Mucosa of stomach (tissue), 1 donor: ENCODE data around the gene SLC47A2.
A peak's percentile ranks its signal among the peaks of the same experiment; 100 is the strongest.

Experiments
- H3K27me3 ChIP-seq: one replicate; pipeline ENCODE4 v1.7.0; 2013; ENCODE audit warnings: mild to moderate bottlenecking, low read length; ENCODE audit not compliant: control insufficient read depth, insufficient read depth
- H3K36me3 ChIP-seq: one replicate; pipeline ENCODE4 v1.7.0; 2013; ENCODE audit warnings: low read length; ENCODE audit not compliant: control insufficient read depth, insufficient read depth
- H3K4me1 ChIP-seq: one replicate; pipeline ENCODE4 v1.7.0; 2013; ENCODE audit warnings: mild to moderate bottlenecking, low read length; ENCODE audit not compliant: control insufficient read depth, insufficient read depth
- H3K4me3 ChIP-seq: one replicate; pipeline ENCODE4 v1.7.0; 2013; ENCODE audit warnings: low read length
- H3K9ac ChIP-seq: one replicate; pipeline ENCODE4 v1.7.0; 2013; ENCODE audit warnings: mild to moderate bottlenecking, low read length, moderate library complexity
- H3K9me3 ChIP-seq: one replicate; pipeline ENCODE4 v1.7.0; 2013; ENCODE audit warnings: mild to moderate bottlenecking, low read length, moderate library complexity; ENCODE audit not compliant: control insufficient read depth
- donor health status: Pancreatic carcinoma.

SLC47A2 gene

GRCh38 chr17:19731626-19732025 is 15.2 kb upstream of the SLC47A2 start:
- Histone ChIP-seq H3K36me3 (no peaks in the 10 kb centered on the region), H3K4me1 (peaks cover 47% of the 10 kb centered on the region), H3K4me3 (no peak overlapping the region), H3K9me3 (no peaks in the 10 kb centered on the region), H3K27me3 (no peaks in the 10 kb centered on the region), H3K9ac (no peak overlapping the region)

- Histone ChIP-seq H3K9me3 (no peaks in the 10 kb centered on the region), H3K27me3 (no peaks in the 10 kb centered on the region)
These were observed 14.5 kb upstream of the SLC47A2 start for GRCh38 chr17:19730843-19731242.

GRCh38 chr17:19729900-19730299 is 13.5 kb upstream of the SLC47A2 start:
- H3K9me3 ChIP-seq: no peaks in the 10 kb centered on the region
- no peak overlapping the region for H3K9ac ChIP-seq
- no peaks in the 10 kb centered on the region for H3K36me3 ChIP-seq
- no peaks in the 10 kb centered on the region for H3K27me3 ChIP-seq
- H3K4me1 ChIP-seq: peaks cover 40% of the 10 kb centered on the region
- no peak overlapping the region for H3K4me3 ChIP-seq

More at GRCh38 chr17:19730843-19731242, 14.5 kb upstream of the SLC47A2 start:
- Histone ChIP-seq H3K36me3 (no peaks in the 10 kb centered on the region), H3K4me1 (peaks cover 41% of the 10 kb centered on the region), H3K4me3 (no peak overlapping the region), H3K9ac (no peak overlapping the region)

- Histone ChIP-seq H3K9ac (peak overlapping the region; percentile 22), H3K36me3 (no peaks in the 10 kb centered on the region), H3K4me1 (peaks cover 36% of the 10 kb centered on the region), H3K4me3 (no peak overlapping the region), H3K27me3 (no peaks in the 10 kb centered on the region), H3K9me3 (no peaks in the 10 kb centered on the region)
These were observed 11.7 kb upstream of the SLC47A2 start for GRCh38 chr17:19728084-19728495.

- Histone ChIP-seq H3K4me1 (peaks cover 36% of the 10 kb centered on the region), H3K9ac (peak overlapping the region; percentile 22), H3K9me3 (no peaks in the 10 kb centered on the region), H3K4me3 (no peak overlapping the region), H3K36me3 (no peaks in the 10 kb centered on the region), H3K27me3 (no peaks in the 10 kb centered on the region)
These were observed 11.2 kb upstream of the SLC47A2 start for GRCh38 chr17:19727501-19728078.

GRCh38 chr17:19726631-19727376 is 10.4 kb upstream of the SLC47A2 start:
- Histone ChIP-seq H3K4me3 (no peak overlapping the region), H3K4me1 (peaks cover 36% of the 10 kb centered on the region), H3K9me3 (no peaks in the 10 kb centered on the region), H3K27me3 (no peaks in the 10 kb centered on the region), H3K9ac (peak overlapping the region; percentile 2), H3K36me3 (no peaks in the 10 kb centered on the region)

GRCh38 chr17:19725486-19725885 is 9.1 kb upstream of the SLC47A2 start:
- Histone ChIP-seq H3K4me3 (no peak overlapping the region), H3K36me3 (no peaks in the 10 kb centered on the region), H3K4me1 (peaks cover 45% of the 10 kb centered on the region), H3K9me3 (no peaks in the 10 kb centered on the region), H3K27me3 (no peaks in the 10 kb centered on the region), H3K9ac (no peak overlapping the region)

- Histone ChIP-seq H3K4me1 (peaks cover 53% of the 10 kb centered on the region), H3K9me3 (no peaks in the 10 kb centered on the region), H3K9ac (peak overlapping the region; percentile 73), H3K4me3 (no peak overlapping the region), H3K27me3 (no peaks in the 10 kb centered on the region), H3K36me3 (no peaks in the 10 kb centered on the region)
These were observed 8.4 kb upstream of the SLC47A2 start for GRCh38 chr17:19724501-19725420.

GRCh38 chr17:19723964-19724363 is 7.6 kb upstream of the SLC47A2 start:
- no peaks in the 10 kb centered on the region for H3K36me3 ChIP-seq
- no peaks in the 10 kb centered on the region for H3K9me3 ChIP-seq
- H3K27me3 ChIP-seq: no peaks in the 10 kb centered on the region
- H3K4me3 ChIP-seq: no peak overlapping the region
- peak overlapping the region; percentile 73 for H3K9ac ChIP-seq
- H3K4me1 ChIP-seq: peaks cover 61% of the 10 kb centered on the region

- H3K36me3 ChIP-seq: no peaks in the 10 kb centered on the region
- no peak overlapping the region for H3K4me3 ChIP-seq
- peaks cover 67% of the 10 kb centered on the region for H3K4me1 ChIP-seq
- no peaks in the 10 kb centered on the region for H3K9me3 ChIP-seq
- no peaks in the 10 kb centered on the region for H3K27me3 ChIP-seq
- H3K9ac ChIP-seq: peak overlapping the region; percentile 8
These were observed 4.4 kb upstream of the SLC47A2 start for GRCh38 chr17:19720631-19721426.

GRCh38 chr17:19720210-19720475 is 3.8 kb upstream of the SLC47A2 start:
- no peaks in the 10 kb centered on the region for H3K9me3 ChIP-seq
- peak overlapping the region; percentile 8 for H3K9ac ChIP-seq
- H3K36me3 ChIP-seq: no peaks in the 10 kb centered on the region
- peaks cover 65% of the 10 kb centered on the region for H3K4me1 ChIP-seq
- H3K27me3 ChIP-seq: no peaks in the 10 kb centered on the region
- no peak overlapping the region for H3K4me3 ChIP-seq
